ENCODE data around the gene THSD4.

The THSD4 gene

GRCh38 chr15:71768184-71768583 is 652.9 kb downstream of the THSD4 start:
- H3K36me3 ChIP-seq (ENCODE audit: insufficient read depth, low read length), result no peaks in the 10 kb centered on the region

GRCh38 chr15:71773206-71773859 is 658.1 kb downstream of the THSD4 start:
- Histone ChIP-seq H2AFZ (ENCODE audit: low read length) (no peak overlapping the region), H3K4me1 (ENCODE audit: insufficient read depth, low read length, severe bottlenecking) (no peaks in the 10 kb centered on the region), H3K79me2 (ENCODE audit: insufficient read depth, low read length) (no peaks in the 10 kb centered on the region), H3K27me3 (ENCODE audit: insufficient read depth, low read length) (no peaks in the 10 kb centered on the region), H3K9me3 (ENCODE audit: low read length) (no peaks in the 10 kb centered on the region), H4K20me1 (ENCODE audit: insufficient read depth, low read length) (no peaks in the 10 kb centered on the region), H3K27ac (ENCODE audit: low read depth, low read length, poor library complexity, severe bottlenecking) (no peak overlapping the region), H3K9ac (ENCODE audit: low read length) (no peak overlapping the region), H3F3A (ENCODE audit: insufficient read depth, low read length) (no peaks in the 10 kb centered on the region), H3K4me2 (ENCODE audit: low read length) (no peak overlapping the region), H3K4me3 (ENCODE audit: low read depth, low read length, poor library complexity, severe bottlenecking) (no peak overlapping the region), H3K36me3 (ENCODE audit: insufficient read depth, low read length) (no peaks in the 10 kb centered on the region), H3K9me2 (ENCODE audit: low read depth, low read length) (no peaks in the 10 kb centered on the region)
- TF ChIP-seq EZH2 (IDR thresholded peaks at IDR 0.05; ENCODE audit: borderline replicate concordance, low read length) (no peak), CTCF (IDR thresholded peaks at IDR 0.05; ENCODE audit: low read length) (no peak)

More at GRCh38 chr15:71768184-71768583, 652.9 kb downstream of the THSD4 start:
- Histone ChIP-seq H3K79me2 (ENCODE audit: insufficient read depth, low read length) (no peaks in the 10 kb centered on the region), H2AFZ (ENCODE audit: low read length) (no peak overlapping the region), H3K4me2 (ENCODE audit: low read length) (no peak overlapping the region), H3K27me3 (ENCODE audit: insufficient read depth, low read length) (no peaks in the 10 kb centered on the region), H3K9ac (ENCODE audit: low read length) (no peak overlapping the region), H3K27ac (ENCODE audit: low read depth, low read length, poor library complexity, severe bottlenecking) (no peak overlapping the region), H3F3A (ENCODE audit: insufficient read depth, low read length) (no peaks in the 10 kb centered on the region), H3K4me1 (ENCODE audit: insufficient read depth, low read length, severe bottlenecking) (no peaks in the 10 kb centered on the region), H4K20me1 (ENCODE audit: insufficient read depth, low read length) (no peaks in the 10 kb centered on the region), H3K4me3 (ENCODE audit: low read depth, low read length, poor library complexity, severe bottlenecking) (no peak overlapping the region), H3K9me2 (ENCODE audit: low read depth, low read length) (no peaks in the 10 kb centered on the region), H3K9me3 (ENCODE audit: low read length) (no peaks in the 10 kb centered on the region)
- TF ChIP-seq EZH2 (IDR thresholded peaks at IDR 0.05; ENCODE audit: borderline replicate concordance, low read length), result no peak
- TF ChIP-seq CTCF (IDR thresholded peaks at IDR 0.05; ENCODE audit: low read length), result no peak

GRCh38 chr15:71775856-71776255 is 660.6 kb downstream of the THSD4 start:
- H2AFZ ChIP-seq (ENCODE audit: low read length), result no peak overlapping the region
- H3K9me3 ChIP-seq (ENCODE audit: low read length), result no peaks in the 10 kb centered on the region
- H3K9ac ChIP-seq (ENCODE audit: low read length), result no peak overlapping the region
- H3K4me2 ChIP-seq (ENCODE audit: low read length), result no peak overlapping the region
- H4K20me1 ChIP-seq (ENCODE audit: insufficient read depth, low read length), result no peaks in the 10 kb centered on the region
- no peak for TF ChIP-seq CTCF (IDR thresholded peaks at IDR 0.05; ENCODE audit: low read length)
- TF ChIP-seq EZH2 (IDR thresholded peaks at IDR 0.05; ENCODE audit: borderline replicate concordance, low read length), result no peak
- no peaks in the 10 kb centered on the region for H3K36me3 ChIP-seq (ENCODE audit: insufficient read depth, low read length)
- H3K9me2 ChIP-seq (ENCODE audit: low read depth, low read length), result no peaks in the 10 kb centered on the region
- no peaks in the 10 kb centered on the region for H3F3A ChIP-seq (ENCODE audit: insufficient read depth, low read length)
- no peak overlapping the region for H3K4me3 ChIP-seq (ENCODE audit: low read depth, low read length, poor library complexity, severe bottlenecking)
- no peak overlapping the region for H3K27ac ChIP-seq (ENCODE audit: low read depth, low read length, poor library complexity, severe bottlenecking)
- no peaks in the 10 kb centered on the region for H3K4me1 ChIP-seq (ENCODE audit: insufficient read depth, low read length, severe bottlenecking)
- no peaks in the 10 kb centered on the region for H3K79me2 ChIP-seq (ENCODE audit: insufficient read depth, low read length)
- H3K27me3 ChIP-seq (ENCODE audit: insufficient read depth, low read length), result no peaks in the 10 kb centered on the region
